K562 (cell line): Measurements from ENCODE around the gene EPB41L2. TPM values are rescaled to one million over a fixed set of nuclear protein-coding genes. Genes with fewer than 3 reads are reported as not detected.

Experiments used
- ATAC-seq: fragments of 200-7000 bp; cut with Tn5 transposase; 3 replicates; pipeline ENCODE4 v1.9.1; 2020; ENCODE audit warnings: moderate library complexity
- Bru-seq: library from RNA; stranded (reverse); fragments of 400-500 nt; gene quantifications from one replicate; lab custom pipeline; 2021; lab: Mats Ljungman, UMichigan
- BruChase-seq, 2 experiments: library from RNA; stranded (reverse); fragments of 400-500 nt; gene quantifications; one replicate each; lab custom pipeline; 2021; lab: Mats Ljungman, UMichigan
- BruUV-seq: library from RNA; stranded (reverse); fragments of 400-500 nt; replicated peaks from 2 replicates; lab custom pipeline; 2021; lab: Mats Ljungman, UMichigan
- CTCF ChIA-PET: fragments of 300-600 bp; formaldehyde crosslinking; extraction: SDS; loops from one replicate; lab custom pipeline; 2021; ENCODE audit warnings: low intra/inter-chr PET ratio; lab: Yijun Ruan, JAX
- POLR2A ChIA-PET: fragments of 300-600, 350-650 bp; sonication (Branson Sonifier 250); formaldehyde crosslinking; extraction: SDS; loops from one replicate; lab custom pipeline; 2021; ENCODE audit warnings: antibody characterized with exemption, inconsistent platforms; lab: Yijun Ruan, JAX
- DNase-seq, 4 experiments: peaks; one replicate each; pipeline versions ENCODE4 v3.0.0 to v3.0.0-alpha.2; 2011 to 2018; ENCODE audit warnings: low spot score in 3 of 4, mixed read lengths in 3 of 4; ENCODE audit errors: extremely low read depth in 1 of 4
- FAIRE-seq: peaks from 2 replicates; lab custom pipeline; 2011; peaks lifted over from hg19 to GRCh38; lab: Jason Lieb, UNC
- H2AFZ ChIP-seq: 2 replicates; pipeline ENCODE4 v1.6.0; 2011; ENCODE audit warnings: low read depth, low read length, control low read depth, inconsistent platforms
- H3K27ac ChIP-seq: fragments of 200-600 bp; 3 replicates; pipeline ENCODE4 v1.8.0; 2011; ENCODE audit warnings: low read depth, mild to moderate bottlenecking, control low read depth, inconsistent platforms, low read length, moderate library complexity, mixed read lengths; ENCODE audit errors: extremely low read depth
- H3K27me3 ChIP-seq, 2 experiments: fragments of 300-600 bp in 1 of 2; 2 replicates in 1 of 2; 3 replicates in 1 of 2; pipeline versions ENCODE4 v1.6.0 to v1.8.0; 2011; ENCODE audit warnings: inconsistent platforms in 2 of 2, low read length in 2 of 2, mild to moderate bottlenecking in 1 of 2, mixed read lengths in 1 of 2, moderate library complexity in 1 of 2; ENCODE audit not compliant: control insufficient read depth in 2 of 2, insufficient read depth in 2 of 2
- H3K36me3 ChIP-seq: fragments of 300-600 bp; 3 replicates; pipeline ENCODE4 v1.8.0; 2011; ENCODE audit warnings: mild to moderate bottlenecking, low read length, inconsistent platforms; ENCODE audit not compliant: control insufficient read depth, insufficient read depth
- H3K4me1 ChIP-seq, 2 experiments: fragments of 200-600 bp in 1 of 2; replicated peaks in 1 of 2; 2 replicates in 1 of 2; 3 replicates in 1 of 2; pipeline versions ENCODE4 v1.5.1 to v1.8.0; 2011; ENCODE audit warnings: inconsistent platforms in 2 of 2, low read length in 2 of 2, mild to moderate bottlenecking in 1 of 2, mixed read lengths in 1 of 2, moderate library complexity in 1 of 2; ENCODE audit not compliant: control insufficient read depth in 2 of 2, insufficient read depth in 2 of 2
- H3K4me2 ChIP-seq: 2 replicates; pipeline ENCODE4 v1.6.1; 2011; ENCODE audit warnings: low read length, control low read depth, inconsistent platforms, mixed read lengths; ENCODE audit not compliant: insufficient read depth
- H3K4me3 ChIP-seq: fragments of 200-600 bp; sonication (generic), shearing (Covaris generic); 2 replicates; pipeline ENCODE4 v1.5.1; 2016; ENCODE audit warnings: control low read depth, inconsistent platforms
- H3K79me2 ChIP-seq: fragments of 200-600 bp; 3 replicates; pipeline ENCODE4 v1.8.0; 2011; ENCODE audit warnings: low read length, inconsistent platforms; ENCODE audit not compliant: control insufficient read depth, insufficient read depth
- H3K9ac ChIP-seq, 2 experiments: 2 replicates each; pipeline versions ENCODE4 v1.6.0 to v1.6.1; 2011; ENCODE audit warnings: low read depth in 2 of 2, low read length in 2 of 2, control low read depth in 1 of 2, inconsistent platforms in 1 of 2, mild to moderate bottlenecking in 1 of 2, mixed read lengths in 1 of 2; ENCODE audit not compliant: insufficient read depth in 1 of 2
- H3K9me1 ChIP-seq: one replicate; pipeline ENCODE4 v1.6.0; 2011; ENCODE audit warnings: inconsistent platforms, mild to moderate bottlenecking, low read length, moderate library complexity; ENCODE audit not compliant: control insufficient read depth, insufficient read depth
- H3K9me3 ChIP-seq: replicated peaks from 2 replicates; pipeline ENCODE4 v1.5.1; 2011; ENCODE audit warnings: low read depth, low read length, inconsistent platforms; ENCODE audit not compliant: control insufficient read depth, insufficient read depth
- H4K20me1 ChIP-seq: replicated peaks from 2 replicates; pipeline ENCODE4 v1.6.1; 2011; ENCODE audit warnings: low read length, inconsistent platforms, mixed read lengths; ENCODE audit not compliant: control insufficient read depth, insufficient read depth
- FIP1L1 ChIP-seq: fragments of 200-400 bp; formaldehyde crosslinking; IDR thresholded peaks from 2 replicates; pipeline ENCODE4 v1.6.1; 2018; ENCODE audit warnings: mild to moderate bottlenecking, low read depth, low read length; ENCODE audit not compliant: poor library complexity, severe bottlenecking
- GTF2F1 ChIP-seq: IDR thresholded peaks from 2 replicates; pipeline ENCODE4 v1.6.1; 2011; ENCODE audit warnings: low read depth, low read length, improper control_type of control experiment
- HLTF ChIP-seq: fragments of 450-650 bp; IDR thresholded peaks from 2 replicates; pipeline ENCODE4 v1.6.1; 2016
- ILK ChIP-seq: fragments of 450-650 bp; IDR thresholded peaks from 2 replicates; pipeline ENCODE4 v1.6.1; 2016; ENCODE audit warnings: missing genetic modification characterization, low read depth, mild to moderate bottlenecking, missing compliant biosample characterization, moderate library complexity, borderline replicate concordance
- RNF219 ChIP-seq: fragments of 250-450 bp; sonication (Bioruptor Pico); IDR thresholded peaks from 2 replicates; pipeline ENCODE4 v1.5.0; 2022; ENCODE audit warnings: mild to moderate bottlenecking
- SRSF7 ChIP-seq: fragments of 200-400 bp; formaldehyde crosslinking; optimal IDR thresholded peaks from 2 replicates; pipeline ENCODE3; 2017; ENCODE audit warnings: mild to moderate bottlenecking, low read depth, low read length
- ZNF175 ChIP-seq: fragments of 200-800 bp; sonication (Bioruptor generic); IDR thresholded peaks from 2 replicates; pipeline ENCODE4 v1.6.1; 2016; ENCODE audit warnings: low read depth, mild to moderate bottlenecking, missing genetic modification characterization, missing compliant biosample characterization
- ZNF41 ChIP-seq: fragments of 250-450 bp; sonication (Bioruptor Pico); conservative IDR thresholded peaks from 2 replicates; pipeline ENCODE4 v1.4.0; 2020; ENCODE audit warnings: mild to moderate bottlenecking
- WGBS: fragments of 100-300 bp; shearing (Covaris generic); methylation state at CpG from one replicate; pipeline ENCODE4 v1.1.6; 2016; ENCODE audit warnings: low coverage, mixed read lengths; ENCODE audit not compliant: insufficient coverage; ENCODE audit errors: missing lambda C conversion rate; 5-methylcytosine and 5-hydroxymethylcytosine counted together
- in situ Hi-C: fragments of 300-500 bp; cut with MboI; formaldehyde crosslinking; loops from 4 replicates; pipeline ENCODE4 v1.15.0; 2018; ENCODE audit warnings: inconsistent platforms, mixed read lengths
- intact Hi-C: fragments of 100-400 bp; cut with micrococcal nuclease; formaldehyde crosslinking; loops from 2 replicates; pipeline ENCODE4 v1.14.2; 2022
- long read RNA-seq, 3 experiments: library from polyadenylated mRNA in 2 of 3; library from RNA in 1 of 3; unstranded in 2 of 3; stranded (forward) in 1 of 3; transcript quantifications; one replicate each; pipeline ENCODE4 v2.0.0, GENCODE V29; 2019 to 2022
- polyA minus RNA-seq, 3 experiments: library from RNA; depleted of rRNA, polyadenylated mRNA; stranded (reverse); fragments of >200 nt; gene quantifications; 2 replicates each; pipeline ENCODE4 v1.2.3, GENCODE V29; 2011
- polyA plus RNA-seq, 8 experiments: library from polyadenylated mRNA; depleted of rRNA in 4 of 8; stranded (reverse) in 5 of 8; unstranded in 3 of 8; fragments of >200 nt; fragmentation: Nextera tagmentation in 2 of 8; fragmentation: Illumina TruSeq in 1 of 8; extraction: Ambion mirVana in 2 of 8; extraction: Trizol in 1 of 8; gene quantifications; 2 replicates each; pipeline versions ENCODE4 v1.2.1 to v1.2.3, GENCODE V29; 2011 to 2014; ENCODE audit warnings: inconsistent platforms in 1 of 8, missing spikeins in 1 of 8
- total RNA-seq, 7 experiments: library from RNA; depleted of rRNA in 6 of 7; stranded (reverse); fragments of >200 nt in 6 of 7; fragmentation: Illumina TruSeq in 2 of 7; extraction: Trizol in 2 of 7; gene quantifications; 2 replicates each; pipeline versions ENCODE4 v1.2.1 to v1.2.3, GENCODE V29; 2011 to 2021; ENCODE audit warnings: low replicate concordance in 1 of 7

EPB41L2 gene
- 25.7 and 90.9 TPM in 2 replicates for total RNA-seq (2011; cell fraction: chromatin; rRNA removed; ENCODE audit: low replicate concordance)
- total RNA-seq (2011; cell fraction: nucleolus; rRNA removed): 7.8 and 13.9 TPM in 2 replicates
- total RNA-seq (2011; cell fraction: nucleoplasm; rRNA removed): 39.1 and 61.2 TPM in 2 replicates
- total RNA-seq (2014; rRNA removed): 23.9 and 25.8 TPM in 2 replicates
- 26.5 and 35.5 TPM in 2 replicates for total RNA-seq (2014; rRNA removed; fragmentation: Illumina TruSeq; extraction: Trizol)
- total RNA-seq (2015; rRNA removed; fragmentation: Illumina TruSeq; extraction: Trizol): 18.3 and 23.5 TPM in 2 replicates
- total RNA-seq (2021): 31.1 and 32.6 TPM in 2 replicates
- polyA plus RNA-seq (2011; rRNA removed): 20.5 and 20.9 TPM in 2 replicates
- polyA plus RNA-seq (2011; cell fraction: cytosol; rRNA removed): 10.6 and 21.0 TPM in 2 replicates
- polyA plus RNA-seq (2011; cell fraction: nucleus; rRNA removed): 25.7 and 33.2 TPM in 2 replicates
- polyA plus RNA-seq (2012): 24.5 and 40.7 TPM in 2 replicates
- polyA plus RNA-seq (2014; fragmentation: Illumina TruSeq; extraction: Trizol): 53.6 and 54.5 TPM in 2 replicates
- polyA plus RNA-seq (2014; fragmentation: Nextera tagmentation; extraction: Ambion mirVana): 10 to 100 TPM in 1 of 2 experiments, 1 to 10 TPM in 1; 5.1 to 12.2 TPM
- polyA plus RNA-seq (2014; rRNA removed): 22.7 and 25.0 TPM in 2 replicates
- 34.2 and 38.4 TPM in 2 replicates for polyA minus RNA-seq (2011; rRNA and poly(A)+ RNA removed)
- polyA minus RNA-seq (2011; cell fraction: cytosol; rRNA and poly(A)+ RNA removed): 15.0 and 19.6 TPM in 2 replicates
- polyA minus RNA-seq (2011; cell fraction: nucleus; rRNA and poly(A)+ RNA removed): 22.5 and 41.9 TPM in 2 replicates
- Bru-seq, nascent RNA: percentile 71 among the genes with signal in this experiment
- percentile 70 among the genes with signal in this experiment for BruChase-seq, experiment 1, labeled RNA remaining after a 2-hour chase
- BruChase-seq, experiment 2, labeled RNA remaining after a 6-hour chase: percentile 68 among the genes with signal in this experiment
- long read RNA-seq, experiment 1, full-length matches to known transcripts: 7 of 46 reads
- long read RNA-seq, experiment 1, partial matches to known transcripts: 21 of 46 reads
- long read RNA-seq, experiment 1, other reads (novel, unspliced or antisense): 18 of 46 reads
- long read RNA-seq, experiment 2, full-length matches to known transcripts: 1 of 4 reads
- long read RNA-seq, experiment 2, partial matches to known transcripts: 1 of 4 reads
- long read RNA-seq, experiment 2, other reads (novel, unspliced or antisense): 2 of 4 reads
- long read RNA-seq, experiment 3, partial matches to known transcripts: 5 of 6 reads
- long read RNA-seq, experiment 3, other reads (novel, unspliced or antisense): 1 of 6 reads

GRCh38 chr6:131063028-131063763, at the start of gene EPB41L2:
EPB41L2 (minus strand) TSS chr6:131063245; CDS start chr6:130956485, 106,760 bp downstream.
- no peaks in the 10 kb centered on the region for H3K36me3 ChIP-seq
- DNase-seq: peak; percentile 86 to 90 (median 86)
- H4K20me1 ChIP-seq: no peaks in the 10 kb centered on the region
- H2AFZ ChIP-seq: peak within 1 kb of the TSS; percentile 94
- peaks cover 36% of the 10 kb centered on the region for H3K79me2 ChIP-seq
- peak; percentile 91 for ATAC-seq
- BruUV-seq: no TSS peak
- FAIRE-seq: peak; percentile 65
- peak within 1 kb of the TSS; percentile 62 for H3K4me3 ChIP-seq
- H3K9me1 ChIP-seq: no peaks in the 10 kb centered on the region
- H3K4me1 ChIP-seq: peaks cover 3 to 16% of the 10 kb centered on the region in 2 experiments; a peak in 4 of 5 replicates
- peak within 1 kb of the TSS; percentile 80 for H3K4me2 ChIP-seq
- no peaks in the 10 kb centered on the region for H3K9me3 ChIP-seq
- H3K9ac ChIP-seq: peak within 1 kb of the TSS; percentile 64 to 91
- POLR2A ChIA-PET: interaction anchor here (0.6 kb wide), 3 partner anchors 8 to 401 kb away, joined by 3 read pairs; no protein-coding TSS in a partner anchor
- 1% methylated on average over 25 of the region's 61 CpGs for WGBS
- CTCF ChIA-PET: no interaction called here
- intact Hi-C loops (loop anchor here (2.0 to 5.0 kb wide), 2 partner anchors 54 to 68 kb away; no protein-coding TSS in a partner anchor), in situ Hi-C loops (no loop called here)
- peak within 1 kb of the TSS; percentile 64; the same call in 2 of the 3 replicates for H3K27ac ChIP-seq
- H3K27me3 ChIP-seq: no peaks in the 10 kb centered on the region
- TF ChIP-seq ZNF175 (CRISPR knock-in tag) (no peak), ILK (tag) (no peak), SRSF7 (no peak), ZNF41 (CRISPR knock-in tag) (no peak), RNF219 (no peak), GTF2F1 (no peak), FIP1L1 (no peak), HLTF (no peak)
